ENCODE measurements around the gene AP1S1. TPM values are rescaled to one million over a fixed set of nuclear protein-coding genes. Genes with fewer than 3 reads are reported as not detected.

Gene AP1S1
- total and polyA plus RNA-seq, 2 of the 13 experiments (the other 11 are each of a cell fraction or from before 2014, with no cell fraction given), result 57.5 to 68.1 TPM

- TF ChIP-seq ZXDC (CRISPR knock-in tag; IDR thresholded peaks at IDR 0.05) (no peak), ZNF737 (CRISPR knock-in tag; IDR thresholded peaks at IDR 0.05; ENCODE audit: borderline replicate concordance) (no peak), ZNF101 (CRISPR knock-in tag; IDR thresholded peaks at IDR 0.05; ENCODE audit: borderline replicate concordance, low read depth) (no peak), FOSL2 (CRISPR knock-in tag; IDR thresholded peaks at IDR 0.05) (peak; percentile 78), ATF7-NPFF (CRISPR knock-in tag; IDR thresholded peaks at IDR 0.05; ENCODE audit: low read depth) (no peak), ZMAT3 (CRISPR knock-in tag; conservative IDR thresholded peaks at IDR 0.05) (no peak), NR2C2 (CRISPR knock-in tag; IDR thresholded peaks at IDR 0.05; ENCODE audit: borderline replicate concordance) (no peak; the same call in 1 of the 2 replicates), NCOR1 (IDR thresholded peaks at IDR 0.05; ENCODE audit: borderline replicate concordance, low read length) (no peak), ZNF136 (CRISPR knock-in tag; IDR thresholded peaks at IDR 0.05; ENCODE audit: low read depth) (no peak), SP1 (IDR thresholded peaks at IDR 0.05) (no peak), SP1 (CRISPR knock-in tag; IDR thresholded peaks at IDR 0.05) (no peak), ZNF761 (CRISPR knock-in tag; conservative IDR thresholded peaks at IDR 0.05) (no peak), MXD1 (CRISPR knock-in tag; IDR thresholded peaks at IDR 0.05) (no peak), ZNF784 (CRISPR knock-in tag; IDR thresholded peaks at IDR 0.05; ENCODE audit: borderline replicate concordance) (no peak), ARNT (IDR thresholded peaks at IDR 0.05) (no peak), ZNF770 (CRISPR knock-in tag; IDR thresholded peaks at IDR 0.05) (peak; percentile 43; the same call in 1 of the 2 replicates)
- TF ChIP-seq, protein P1, sequence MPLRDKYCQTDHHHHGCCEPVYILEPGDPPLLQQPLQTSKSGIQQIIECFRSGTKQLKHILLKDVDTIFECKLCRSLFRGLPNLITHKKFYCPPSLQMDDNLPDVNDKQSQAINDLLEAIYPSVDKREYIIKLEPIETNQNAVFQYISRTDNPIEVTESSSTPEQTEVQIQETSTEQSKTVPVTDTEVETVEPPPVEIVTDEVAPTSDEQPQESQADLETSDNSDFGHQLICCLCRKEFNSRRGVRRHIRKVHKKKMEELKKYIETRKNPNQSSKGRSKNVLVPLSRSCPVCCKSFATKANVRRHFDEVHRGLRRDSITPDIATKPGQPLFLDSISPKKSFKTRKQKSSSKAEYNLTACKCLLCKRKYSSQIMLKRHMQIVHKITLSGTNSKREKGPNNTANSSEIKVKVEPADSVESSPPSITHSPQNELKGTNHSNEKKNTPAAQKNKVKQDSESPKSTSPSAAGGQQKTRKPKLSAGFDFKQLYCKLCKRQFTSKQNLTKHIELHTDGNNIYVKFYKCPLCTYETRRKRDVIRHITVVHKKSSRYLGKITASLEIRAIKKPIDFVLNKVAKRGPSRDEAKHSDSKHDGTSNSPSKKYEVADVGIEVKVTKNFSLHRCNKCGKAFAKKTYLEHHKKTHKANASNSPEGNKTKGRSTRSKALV (CRISPR knock-in tag; IDR thresholded peaks at IDR 0.05), result no peak
- TF ChIP-seq, protein P2, sequence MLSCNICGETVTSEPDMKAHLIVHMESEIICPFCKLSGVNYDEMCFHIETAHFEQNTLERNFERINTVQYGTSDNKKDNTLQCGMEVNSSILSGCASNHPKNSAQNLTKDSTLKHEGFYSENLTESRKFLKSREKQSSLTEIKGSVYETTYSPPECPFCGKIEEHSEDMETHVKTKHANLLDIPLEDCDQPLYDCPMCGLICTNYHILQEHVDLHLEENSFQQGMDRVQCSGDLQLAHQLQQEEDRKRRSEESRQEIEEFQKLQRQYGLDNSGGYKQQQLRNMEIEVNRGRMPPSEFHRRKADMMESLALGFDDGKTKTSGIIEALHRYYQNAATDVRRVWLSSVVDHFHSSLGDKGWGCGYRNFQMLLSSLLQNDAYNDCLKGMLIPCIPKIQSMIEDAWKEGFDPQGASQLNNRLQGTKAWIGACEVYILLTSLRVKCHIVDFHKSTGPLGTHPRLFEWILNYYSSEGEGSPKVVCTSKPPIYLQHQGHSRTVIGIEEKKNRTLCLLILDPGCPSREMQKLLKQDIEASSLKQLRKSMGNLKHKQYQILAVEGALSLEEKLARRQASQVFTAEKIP (CRISPR knock-in tag; IDR thresholded peaks at IDR 0.05; ENCODE audit: borderline replicate concordance), result no peak
Observed at GRCh38 chr7:101122933-101123702, 31.2 kb upstream of the AP1S1 start (continued).

Data from HepG2 (cell line).